GM23338 (cell line): Measurements from ENCODE around the gene TEAD2. TPM values are rescaled to one million over a fixed set of nuclear protein-coding genes. Genes with fewer than 3 reads are reported as not detected.

Source experiments
- ATAC-seq: fragments of 200-7000 bp; cut with Tn5 transposase; 3 replicates; pipeline ENCODE4 v1.9.1; 2020
- DNase-seq: peaks from one replicate; pipeline ENCODE4 v3.0.0-alpha.2; 2015; ENCODE audit warnings: low spot score
- H2AFZ ChIP-seq: fragments of 200-600 bp; sonication (generic); 2 replicates; pipeline ENCODE4 v1.8.0; 2016; ENCODE audit warnings: antibody characterized with exemption, mild to moderate bottlenecking, moderate library complexity
- H3F3A ChIP-seq: fragments of 200-600 bp; sonication (generic); replicated peaks from 2 replicates; pipeline ENCODE4 v1.8.0; 2017; ENCODE audit warnings: antibody characterized with exemption, mixed run types, low read depth
- H3K27ac ChIP-seq: fragments of 200-600 bp; sonication (generic); 2 replicates; pipeline ENCODE4 v1.6.1; 2016; ENCODE audit warnings: low read depth
- H3K27me3 ChIP-seq: fragments of 200-600 bp; sonication (generic); 2 replicates; pipeline ENCODE4 v1.8.0; 2016; ENCODE audit warnings: mild to moderate bottlenecking, mixed run types, moderate library complexity; ENCODE audit not compliant: insufficient read depth
- H3K36me3 ChIP-seq: fragments of 200-600 bp; sonication (generic); 2 replicates; pipeline ENCODE4 v1.8.0; 2016; ENCODE audit warnings: mild to moderate bottlenecking; ENCODE audit not compliant: insufficient read depth
- H3K4me1 ChIP-seq: fragments of 200-600 bp; sonication (generic); 2 replicates; pipeline ENCODE4 v1.8.0; 2016; ENCODE audit warnings: mild to moderate bottlenecking, moderate library complexity; ENCODE audit not compliant: insufficient read depth
- H3K4me2 ChIP-seq: fragments of 200-600 bp; sonication (generic); 2 replicates; pipeline ENCODE4 v1.7.1; 2017; ENCODE audit warnings: mixed run types
- H3K4me3 ChIP-seq: fragments of 200-600 bp; sonication (generic); 2 replicates; pipeline ENCODE4 v1.6.1; 2016; ENCODE audit warnings: mixed run types
- H3K79me2 ChIP-seq: fragments of 200-600 bp; sonication (generic); replicated peaks from 2 replicates; pipeline ENCODE4 v1.8.0; 2017; ENCODE audit warnings: mild to moderate bottlenecking; ENCODE audit not compliant: insufficient read depth
- H3K9me2 ChIP-seq: fragments of 200-600 bp; sonication (generic); 2 replicates; pipeline ENCODE4 v1.8.0; 2017; ENCODE audit not compliant: insufficient read depth
- H4K20me1 ChIP-seq: fragments of 200-600 bp; sonication (generic); replicated peaks from 2 replicates; pipeline ENCODE4 v1.8.0; 2017; ENCODE audit warnings: mild to moderate bottlenecking; ENCODE audit not compliant: insufficient read depth
- H3K27ac Mint-ChIP-seq: 2 replicates; pipeline ENCODE4 v1.8.0; 2020; ENCODE audit warnings: inconsistent platforms, mild to moderate bottlenecking, moderate library complexity, mixed read lengths
- H3K27me3 Mint-ChIP-seq: 3 replicates; pipeline ENCODE4 v1.8.0; 2022; ENCODE audit warnings: low read depth, mild to moderate bottlenecking, moderate library complexity, mixed read lengths, inconsistent platforms; ENCODE audit not compliant: insufficient read depth, poor library complexity
- H3K36me3 Mint-ChIP-seq: 3 replicates; pipeline ENCODE4 v1.8.0; 2021; ENCODE audit warnings: low read depth, mild to moderate bottlenecking, inconsistent platforms, moderate library complexity, mixed read lengths
- H3K4me1 Mint-ChIP-seq: 3 replicates; pipeline ENCODE4 v1.8.0; 2020; ENCODE audit warnings: mild to moderate bottlenecking, inconsistent platforms, mixed read lengths
- H3K4me3 Mint-ChIP-seq: 3 replicates; pipeline ENCODE4 v1.8.0; 2021; ENCODE audit warnings: moderate library complexity, mild to moderate bottlenecking, inconsistent platforms, mixed read lengths
- H3K9me3 Mint-ChIP-seq: 3 replicates; pipeline ENCODE4 v1.8.0; 2020; ENCODE audit warnings: moderate library complexity, mild to moderate bottlenecking, inconsistent platforms, mixed read lengths
- CREB1 ChIP-seq: fragments of 250-450 bp; sonication (Bioruptor Pico); IDR thresholded peaks from 2 replicates; pipeline ENCODE4 v1.5.0; 2020; ENCODE audit warnings: low read depth, mild to moderate bottlenecking, moderate library complexity
- CTCF ChIP-seq, 2 experiments: fragments of 200-600 bp in 1 of 2; sonication (generic) in 1 of 2; conservative IDR thresholded peaks; 2 replicates each; pipeline versions ENCODE4 v1.5.1 to v1.6.1; 2016 to 2017; ENCODE audit warnings: antibody characterized with exemption in 2 of 2, low read depth in 2 of 2, mild to moderate bottlenecking in 2 of 2, moderate library complexity in 1 of 2
- EZH2 ChIP-seq: fragments of 200-600 bp; sonication (generic); IDR thresholded peaks from one replicate; pipeline ENCODE4 v1.8.0; 2017; ENCODE audit warnings: antibody characterized with exemption, mild to moderate bottlenecking, low read depth; ENCODE audit not compliant: unreplicated experiment
- EZH2phosphoT487 ChIP-seq: fragments of 200-600 bp; sonication (generic); IDR thresholded peaks from one replicate; pipeline ENCODE4 v1.8.1; 2018; ENCODE audit warnings: antibody characterized with exemption; ENCODE audit not compliant: unreplicated experiment
- JUNB ChIP-seq: IDR thresholded peaks from one replicate; pipeline ENCODE4 v1.6.1; 2016; ENCODE audit warnings: antibody characterized with exemption; ENCODE audit not compliant: unreplicated experiment
- REST ChIP-seq: IDR thresholded peaks from one replicate; pipeline ENCODE4 v1.6.1; 2018; ENCODE audit warnings: antibody characterized with exemption; ENCODE audit not compliant: unreplicated experiment
- STAT1 ChIP-seq: IDR thresholded peaks from one replicate; pipeline ENCODE4 v1.6.1; 2016; ENCODE audit warnings: antibody characterized with exemption; ENCODE audit not compliant: unreplicated experiment
- ZNF114 ChIP-seq: fragments of 250-450 bp; sonication (Bioruptor Pico); IDR thresholded peaks from 2 replicates; pipeline ENCODE4 v1.5.0; 2020; ENCODE audit warnings: mild to moderate bottlenecking, moderate library complexity
- polyA plus RNA-seq: library from polyadenylated mRNA; unstranded; fragments of >200 nt; fragmentation: Nextera tagmentation; extraction: Ambion mirVana; gene quantifications from 2 replicates; pipeline ENCODE4 v1.2.1, GENCODE V29; 2016
- total RNA-seq: library from RNA; depleted of rRNA; stranded (reverse); fragments of >200 nt; shearing (Covaris generic); gene quantifications from 2 replicates; pipeline ENCODE4 v1.2.3, GENCODE V29; 2014
- TF ChIP-seq, protein P1 (sequence below): IDR thresholded peaks from 2 replicates; pipeline ENCODE4 v1.6.1; 2016; ENCODE audit warnings: antibody characterized with exemption

Gene TEAD2
- total and polyA plus RNA-seq, 2 experiments from 2014 or later = 30.3 to 82.5 TPM

- no peak for ATAC-seq
- Histone ChIP-seq H4K20me1 (no peaks in the 10 kb centered on the region; the same call in 1 of the 2 replicates), H3K27me3 (no peaks in the 10 kb centered on the region), H3K4me1 (peaks cover 5% of the 10 kb centered on the region; the same call in 1 of the 2 replicates), H3K27ac (no peak overlapping the region), H3K4me3 (no peak overlapping the region), H3F3A (no peaks in the 10 kb centered on the region), H3K4me2 (no peak overlapping the region), H2AFZ (no peak overlapping the region), H3K79me2 (peaks cover 32% of the 10 kb centered on the region), H3K36me3 (peaks cover 33% of the 10 kb centered on the region), H3K9me2 (no peaks in the 10 kb centered on the region)
- H3K36me3 Mint-ChIP-seq = peaks cover 79% of the 10 kb centered on the region
- H3K9me3 Mint-ChIP-seq = peaks cover 5% of the 10 kb centered on the region; the same call in 2 of the 3 replicates
- H3K4me1 Mint-ChIP-seq = peaks cover 22% of the 10 kb centered on the region
- no peak for DNase-seq
- peaks cover 25% of the 10 kb centered on the region for H3K27me3 Mint-ChIP-seq
- TF ChIP-seq CTCF (conservative IDR thresholded peaks at IDR 0.05; ENCODE audit: low read depth in 2 of 2) (no peak), CREB1 (no peak), ZNF114 (CRISPR knock-in tag) (no peak), STAT1 (no peak), EZH2 (no peak), EZH2phosphoT487 (no peak)
- H3K4me3 Mint-ChIP-seq = no peak overlapping the region
- no peak overlapping the region for H3K27ac Mint-ChIP-seq
Observed at GRCh38 chr19:49357186-49357585, 5.0 kb downstream of the TEAD2 start.

DNA sequence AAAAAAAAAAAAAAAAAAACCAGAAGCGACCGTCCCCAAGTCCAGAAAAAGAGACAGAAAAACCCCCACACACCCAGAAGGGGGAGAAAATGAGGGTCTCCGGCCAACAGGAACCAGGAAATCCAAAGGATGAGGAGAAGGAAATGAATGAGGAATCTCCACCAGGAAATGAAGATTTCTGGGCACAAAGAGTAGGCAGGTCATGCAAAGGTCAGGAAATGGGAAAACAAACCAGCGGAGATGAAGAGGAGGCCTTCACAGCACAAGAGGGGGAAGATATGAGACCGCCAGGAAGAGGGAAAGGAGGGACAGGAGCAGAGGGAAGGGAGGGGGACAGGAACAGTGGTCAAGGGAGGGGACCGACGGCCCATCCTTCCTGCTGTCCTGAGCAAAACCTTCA, 5.8 kb downstream of the TEAD2 start:
- Histone ChIP-seq H2AFZ (no peak overlapping the region), H4K20me1 (no peaks in the 10 kb centered on the region; the same call in 1 of the 2 replicates), H3K27me3 (no peaks in the 10 kb centered on the region), H3K4me3 (no peak overlapping the region), H3K36me3 (peaks cover 33% of the 10 kb centered on the region), H3K27ac (no peak overlapping the region), H3K9me2 (no peaks in the 10 kb centered on the region), H3K79me2 (peaks cover 24% of the 10 kb centered on the region), H3K4me1 (peaks cover 5% of the 10 kb centered on the region; the same call in 1 of the 2 replicates), H3K4me2 (no peak overlapping the region), H3F3A (no peaks in the 10 kb centered on the region)
- Mint-ChIP-seq H3K4me3 (no peak overlapping the region; the same call in 2 of the 3 replicates), H3K27ac (no peak overlapping the region), H3K4me1 (peaks cover 22% of the 10 kb centered on the region), H3K9me3 (peaks cover 3% of the 10 kb centered on the region; the same call in 2 of the 3 replicates), H3K27me3 (peaks cover 22% of the 10 kb centered on the region), H3K36me3 (peaks cover 87% of the 10 kb centered on the region)
- ATAC-seq (no peak), DNase-seq (no peak)
- TF ChIP-seq EZH2 (no peak), CREB1 (no peak), REST (no peak), JUNB (no peak), ZNF114 (CRISPR knock-in tag) (no peak)
- TF ChIP-seq, protein P1, sequence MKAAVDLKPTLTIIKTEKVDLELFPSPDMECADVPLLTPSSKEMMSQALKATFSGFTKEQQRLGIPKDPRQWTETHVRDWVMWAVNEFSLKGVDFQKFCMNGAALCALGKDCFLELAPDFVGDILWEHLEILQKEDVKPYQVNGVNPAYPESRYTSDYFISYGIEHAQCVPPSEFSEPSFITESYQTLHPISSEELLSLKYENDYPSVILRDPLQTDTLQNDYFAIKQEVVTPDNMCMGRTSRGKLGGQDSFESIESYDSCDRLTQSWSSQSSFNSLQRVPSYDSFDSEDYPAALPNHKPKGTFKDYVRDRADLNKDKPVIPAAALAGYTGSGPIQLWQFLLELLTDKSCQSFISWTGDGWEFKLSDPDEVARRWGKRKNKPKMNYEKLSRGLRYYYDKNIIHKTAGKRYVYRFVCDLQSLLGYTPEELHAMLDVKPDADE = no peak
